ENCODE data around the gene ZBTB1.
"Not testable (repeated sequence)": the region's sequence is repeated elsewhere in the genome, so short reads cannot be mapped to it uniquely, and the experiment has no call there.

Gene ZBTB1

DNA sequence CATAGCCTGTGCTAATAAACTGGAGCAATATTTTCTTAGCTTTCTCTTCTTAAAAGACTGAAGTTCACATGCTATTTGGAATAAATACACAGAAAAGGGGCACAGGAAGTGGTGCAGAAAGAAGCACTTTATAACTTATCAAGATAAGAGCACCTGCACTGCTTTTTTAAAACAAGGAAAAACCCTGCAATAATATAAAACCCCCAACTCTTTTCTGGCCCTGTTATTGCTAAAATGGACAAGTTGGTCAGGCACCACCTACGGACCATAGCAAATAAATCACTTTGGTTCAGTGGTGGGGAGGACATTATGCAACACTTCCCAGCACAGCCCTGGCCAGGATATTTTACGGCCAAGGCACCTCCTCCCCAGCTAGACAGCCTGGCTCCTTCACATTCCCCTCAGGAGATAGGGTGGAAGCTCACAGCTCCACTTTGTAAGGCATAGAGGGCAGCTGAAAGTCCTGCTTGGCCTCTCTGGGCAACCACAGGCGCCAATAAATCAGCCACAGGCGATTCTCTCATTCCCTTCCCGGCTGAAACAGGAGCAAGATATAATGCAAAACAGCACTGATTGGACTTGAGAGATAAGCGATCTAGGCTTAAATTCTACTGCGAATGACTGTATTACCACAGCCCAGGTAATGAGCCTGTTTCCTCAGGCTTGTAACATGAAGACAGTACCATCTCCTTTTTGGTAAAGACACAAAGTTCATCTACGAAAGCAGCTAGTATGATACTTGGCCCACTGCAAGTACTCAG is 3.0 kb upstream of the ZBTB1 start:
- DNase-seq: peak; percentile 52

DNA sequence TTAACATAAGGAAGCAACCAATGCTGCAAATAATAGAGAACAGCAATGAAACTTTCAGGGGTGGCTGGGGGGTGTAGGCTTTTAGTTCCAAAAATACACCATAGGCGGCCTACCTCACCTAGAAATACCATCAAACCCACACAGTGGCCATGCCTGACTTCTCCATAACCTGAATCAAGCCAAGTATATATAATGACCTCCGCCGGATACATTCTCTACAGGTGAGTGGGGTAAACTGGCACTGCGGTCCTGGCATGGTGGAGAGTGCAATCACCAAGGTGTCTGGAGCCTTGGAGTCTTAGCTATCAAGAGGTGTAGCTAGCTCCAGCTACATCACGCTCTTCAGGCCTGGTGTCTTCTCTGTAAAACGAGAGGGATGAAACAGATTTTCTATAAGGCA is 2.1 kb upstream of the ZBTB1 start:
- peak; percentile 46 for DNase-seq

- peak; percentile 59 for DNase-seq
These were observed 1.6 kb upstream of the ZBTB1 start for GRCh38 chr14:64502887-64503433.

DNA sequence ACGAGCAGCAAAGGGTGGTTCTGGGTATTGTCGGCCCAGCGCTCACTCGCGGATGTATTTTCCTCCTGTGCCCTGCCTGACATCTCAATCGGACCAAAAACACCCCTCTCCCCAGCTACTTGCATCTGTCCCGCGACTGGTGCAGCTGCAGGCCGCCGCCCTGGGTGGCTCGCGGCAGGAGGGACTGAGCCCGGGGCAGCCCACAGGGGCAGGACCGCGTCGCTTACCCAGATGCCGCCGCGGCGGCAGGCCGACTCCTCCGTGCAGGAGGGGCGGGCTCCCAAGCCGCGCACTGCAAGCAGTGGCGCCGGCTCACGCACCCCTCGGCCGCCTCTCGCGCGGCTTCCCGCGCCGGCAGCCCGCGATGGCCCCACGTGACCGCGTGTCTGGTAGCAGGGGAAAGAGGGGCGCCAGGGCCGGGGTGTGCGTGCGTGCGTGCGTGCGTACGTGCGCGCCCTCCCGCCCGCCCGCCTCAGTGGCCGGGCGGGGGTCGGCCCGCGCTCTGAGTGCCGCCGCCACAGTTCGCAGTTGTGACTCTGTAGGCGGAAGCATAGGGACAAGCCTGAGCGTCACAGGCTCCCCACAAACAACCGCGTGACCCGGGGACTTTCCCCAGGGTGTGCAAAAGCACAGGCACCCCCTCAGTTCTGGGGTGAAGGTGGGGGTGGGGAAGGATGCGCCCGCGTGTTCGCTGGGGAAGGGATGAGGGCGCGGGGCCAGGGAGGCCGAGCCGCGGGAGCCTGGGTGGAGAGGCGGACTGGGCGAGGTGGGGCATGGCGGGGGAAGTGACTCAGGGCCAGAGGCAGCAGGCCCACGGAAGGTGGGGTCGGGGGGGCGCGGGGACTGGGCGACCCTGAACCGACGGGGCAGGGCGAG is 898 bp upstream of the ZBTB1 start, which contains the start of gene ZBTB25:
TSS of gene ZBTB25 (minus strand) at position 405 of the 876 bp plus-strand sequence. CDS start 13,305 bp downstream, outside the sequence.
- DNase-seq: peak; percentile 98

- DNase-seq: peak; percentile 89
These were observed 576 bp downstream of the ZBTB1 start for GRCh38 chr14:64504897-64505794.

GRCh38 chr14:64506721-64507120 is 2.2 kb downstream of the ZBTB1 start:
- peak; percentile 32 for DNase-seq

DNA sequence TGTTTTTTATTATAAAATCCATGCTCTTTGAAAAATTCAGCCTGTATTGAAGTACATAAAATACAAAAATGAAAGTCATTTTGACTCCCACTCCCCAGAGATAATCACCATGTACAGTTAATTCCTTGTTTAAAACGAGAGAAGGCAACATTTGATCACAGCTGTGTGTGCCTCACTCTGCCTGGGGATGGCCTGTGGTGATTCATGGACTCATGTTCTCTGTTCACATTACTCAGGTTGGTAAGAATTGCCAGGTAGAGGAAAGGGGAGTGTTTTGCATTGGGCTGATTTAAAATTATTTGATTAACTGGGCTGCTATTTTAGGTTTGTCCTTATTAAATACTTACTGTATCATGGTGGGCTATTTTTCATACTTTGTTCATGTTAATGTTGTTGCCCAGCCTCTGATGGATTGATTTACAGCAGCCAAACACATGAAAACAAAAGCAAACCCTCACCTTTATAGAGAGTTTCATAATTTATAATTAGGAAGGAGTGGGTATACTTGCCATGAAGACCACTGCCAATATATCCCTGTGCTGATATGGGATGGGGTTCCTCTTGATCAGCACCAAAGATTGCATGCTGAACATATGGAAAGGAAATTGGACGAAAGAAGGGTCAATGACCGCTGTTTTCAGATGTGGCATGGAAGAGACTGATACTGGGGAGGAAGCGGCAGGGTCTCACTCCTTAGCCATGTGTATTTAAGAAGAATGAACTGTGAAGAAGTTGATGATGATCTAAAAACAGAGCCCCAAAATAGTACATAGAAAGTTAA is 3.0 kb downstream of the ZBTB1 start:
- no peak for DNase-seq

GRCh38 chr14:64508215-64508776 is 3.7 kb downstream of the ZBTB1 start:
- DNase-seq: peak; percentile 25

DNA sequence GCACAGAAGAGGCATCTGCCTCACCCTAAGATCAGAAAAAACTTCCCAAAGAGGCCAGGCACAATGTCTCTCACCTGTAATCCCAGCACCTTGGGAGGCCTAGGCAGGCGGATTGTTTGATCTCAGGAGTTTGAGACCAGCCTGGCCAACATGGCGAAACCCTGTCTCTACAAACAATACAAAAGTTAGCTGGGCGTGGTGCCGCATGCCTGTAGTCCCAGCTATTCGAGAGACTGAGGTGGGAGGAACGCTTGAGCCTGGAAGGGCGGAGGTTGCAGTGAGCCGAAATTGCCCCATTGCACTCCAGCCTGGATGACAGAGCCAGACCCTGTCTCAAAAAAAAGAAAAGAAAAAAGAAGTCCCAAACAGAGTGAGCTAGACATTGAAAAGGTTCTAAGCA is 4.5 kb downstream of the ZBTB1 start:
- no peak for DNase-seq

DNA sequence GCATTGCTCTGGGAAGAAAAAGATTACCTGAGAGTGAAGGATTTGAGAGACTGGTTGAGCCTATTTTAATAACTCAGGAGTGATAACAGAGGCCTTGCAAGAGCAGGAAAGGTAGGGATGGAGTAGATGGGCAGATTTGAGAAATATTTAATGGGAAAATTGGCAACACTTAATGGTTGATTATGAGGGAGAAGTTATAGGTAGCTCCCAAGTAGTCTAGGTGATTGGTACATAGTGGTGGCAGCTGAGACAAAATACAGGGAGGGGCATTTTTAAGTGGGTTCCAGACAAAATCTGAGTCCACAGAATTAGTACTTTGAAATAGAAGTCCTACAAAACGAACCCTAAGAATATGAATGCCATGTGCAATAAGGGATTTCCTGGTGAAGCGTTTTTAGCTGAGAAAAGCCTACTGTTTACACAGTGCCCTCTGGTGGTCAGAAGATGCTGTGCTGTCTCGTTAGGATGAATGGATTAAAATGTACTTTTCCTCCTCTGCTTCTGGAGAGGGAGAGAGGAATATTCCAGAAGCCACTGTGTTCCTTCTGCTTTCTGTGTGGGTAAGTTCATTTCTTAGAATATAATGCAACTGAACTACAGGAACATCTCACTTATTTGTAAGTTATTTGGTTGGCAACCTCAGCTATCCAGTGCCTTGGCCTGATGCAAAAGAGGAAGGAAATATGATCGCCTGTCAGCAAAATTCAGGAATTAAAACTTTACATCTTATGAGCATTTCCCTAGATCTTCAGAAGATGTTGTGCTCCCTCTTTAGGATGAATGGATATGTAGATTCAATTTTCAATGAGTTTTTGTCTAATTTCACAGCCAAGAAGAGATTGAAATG is 6.5 kb downstream of the ZBTB1 start:
- peak; percentile 79 for DNase-seq

- DNase-seq: no peak
These were observed 8.7 kb downstream of the ZBTB1 start for GRCh38 chr14:64513271-64513670.

DNA sequence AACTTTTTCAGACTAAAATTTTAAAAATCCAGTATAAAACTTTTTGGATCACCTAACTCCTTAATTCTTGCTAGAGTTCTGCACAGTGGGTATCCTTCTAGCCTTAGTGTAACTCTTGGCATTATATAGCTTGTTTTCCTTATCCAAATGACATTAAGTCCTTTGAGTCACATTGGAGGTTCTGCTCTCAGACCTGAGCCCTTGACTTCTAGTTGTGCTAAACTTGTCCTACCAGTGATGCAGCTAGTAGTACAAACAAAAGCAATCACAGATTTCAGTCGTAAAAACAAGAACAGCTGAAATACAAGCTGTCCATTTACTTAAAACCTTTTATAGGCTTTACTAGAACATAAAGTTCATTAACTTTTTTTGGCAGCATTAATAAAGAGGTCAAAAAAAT is 10.5 kb downstream of the ZBTB1 start:
- DNase-seq: no peak

DNA sequence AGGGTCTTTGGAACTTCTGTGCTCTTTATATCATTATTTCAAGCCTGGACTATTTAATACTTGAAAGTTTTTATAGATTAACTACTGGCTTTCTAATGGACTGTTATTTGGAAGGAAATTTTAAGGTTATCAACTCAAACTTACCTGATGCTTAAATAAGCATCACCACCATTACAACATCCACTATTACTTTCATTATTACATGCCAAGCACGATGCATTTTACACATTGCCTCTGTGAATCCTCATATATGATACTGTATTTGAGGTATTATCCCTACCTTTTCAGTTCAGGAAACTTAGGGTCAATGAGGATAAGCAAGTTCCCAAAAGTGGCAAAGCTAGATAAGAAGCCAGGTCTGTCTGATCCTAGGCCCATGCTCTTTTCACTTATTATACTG is 12.4 kb downstream of the ZBTB1 start:
- DNase-seq: no peak

- not testable (repeated sequence) for DNase-seq
These were observed 13.1 kb downstream of the ZBTB1 start for GRCh38 chr14:64517667-64518066.

DNA sequence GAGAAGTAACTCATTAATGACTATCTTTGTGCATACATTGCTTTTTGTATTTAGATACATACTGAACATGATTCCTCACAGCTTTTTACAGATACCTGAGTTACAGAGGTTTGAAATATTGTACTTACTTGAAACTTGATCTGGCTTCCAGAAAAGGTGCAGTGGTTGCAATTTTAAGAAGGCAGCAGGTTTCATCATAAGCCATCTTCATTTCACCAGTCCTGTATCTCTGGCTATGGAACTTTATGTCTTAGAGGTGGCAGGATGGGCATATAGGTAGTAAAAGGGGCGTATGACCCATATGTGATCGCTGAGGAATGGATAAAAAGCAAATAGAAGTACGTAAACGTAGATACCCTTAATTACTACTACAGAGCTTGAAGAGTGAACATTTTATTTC is 13.7 kb downstream of the ZBTB1 start:
- DNase-seq: no peak

- DNase-seq: no peak
These were observed 16.1 kb downstream of the ZBTB1 start for GRCh38 chr14:64520699-64521098.

GRCh38 chr14:64522591-64523355 is 18.2 kb downstream of the ZBTB1 start:
- DNase-seq: no peak

DNA sequence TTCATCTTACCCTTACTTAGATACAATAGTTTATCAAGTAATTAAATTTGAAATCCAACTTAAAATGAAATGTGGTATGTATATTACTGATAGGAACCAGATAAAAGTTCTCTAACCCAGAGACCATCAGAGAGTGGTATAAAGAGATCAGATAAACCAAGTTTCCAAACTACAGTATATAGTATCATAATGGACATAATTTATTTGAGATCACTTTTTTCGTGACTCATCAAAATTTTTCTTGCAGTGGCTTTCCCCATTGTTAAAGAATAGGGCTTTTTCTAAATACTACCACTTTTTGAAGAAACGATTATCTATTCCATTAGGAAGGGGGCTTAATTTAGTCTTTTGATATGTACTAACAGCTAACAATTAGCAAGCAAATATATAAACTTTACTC is 20.8 kb downstream of the ZBTB1 start:
- no peak for DNase-seq

- DNase-seq: no peak
These were observed 27.0 kb downstream of the ZBTB1 start for GRCh38 chr14:64531567-64531966.

Measured in CD4-positive, alpha-beta T cell treated with Interleukin-21 for 1 hour (primary cell).